Measurements from ENCODE around the gene PRR23C. TPM values are rescaled to one million over a fixed set of nuclear protein-coding genes. Genes with fewer than 3 reads are reported as not detected.

The PRR23C gene
- total RNA-seq, 1 donor from 2014 or later = not detected

DNA sequence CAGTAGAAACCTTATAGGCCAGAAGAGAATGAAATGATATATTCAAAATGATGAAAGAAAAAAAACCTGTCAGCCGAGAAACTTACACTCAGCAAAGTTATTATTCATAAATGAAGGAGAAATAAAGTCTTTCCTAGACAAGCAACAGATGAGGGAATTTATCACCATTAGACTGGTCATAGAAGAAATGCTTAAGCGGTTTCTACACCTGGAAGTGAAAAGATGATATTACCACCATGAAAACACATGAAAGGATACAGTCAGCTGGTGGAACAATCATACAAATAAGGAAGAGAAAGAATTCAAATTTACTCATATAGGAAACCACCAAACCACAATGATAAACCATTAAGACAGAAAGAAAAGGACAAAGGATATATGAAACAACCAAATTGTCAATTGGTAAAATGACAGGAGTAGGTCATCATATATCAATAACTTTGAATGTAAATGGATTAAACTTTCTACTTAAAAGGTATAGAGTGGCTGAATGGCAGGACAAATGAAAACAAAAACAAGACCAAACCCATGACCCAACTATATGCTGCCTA, 29.9 kb upstream of the PRR23C start:
- H3K9me3 Mint-ChIP-seq = peaks cover 29% of the 10 kb centered on the region
- ChIA-PET POLR2A (no interaction called here), CTCF (no interaction called here)
- H3K36me3 Mint-ChIP-seq (ENCODE audit: low read depth) = no peaks in the 10 kb centered on the region
- TF ChIP-seq, protein P1, sequence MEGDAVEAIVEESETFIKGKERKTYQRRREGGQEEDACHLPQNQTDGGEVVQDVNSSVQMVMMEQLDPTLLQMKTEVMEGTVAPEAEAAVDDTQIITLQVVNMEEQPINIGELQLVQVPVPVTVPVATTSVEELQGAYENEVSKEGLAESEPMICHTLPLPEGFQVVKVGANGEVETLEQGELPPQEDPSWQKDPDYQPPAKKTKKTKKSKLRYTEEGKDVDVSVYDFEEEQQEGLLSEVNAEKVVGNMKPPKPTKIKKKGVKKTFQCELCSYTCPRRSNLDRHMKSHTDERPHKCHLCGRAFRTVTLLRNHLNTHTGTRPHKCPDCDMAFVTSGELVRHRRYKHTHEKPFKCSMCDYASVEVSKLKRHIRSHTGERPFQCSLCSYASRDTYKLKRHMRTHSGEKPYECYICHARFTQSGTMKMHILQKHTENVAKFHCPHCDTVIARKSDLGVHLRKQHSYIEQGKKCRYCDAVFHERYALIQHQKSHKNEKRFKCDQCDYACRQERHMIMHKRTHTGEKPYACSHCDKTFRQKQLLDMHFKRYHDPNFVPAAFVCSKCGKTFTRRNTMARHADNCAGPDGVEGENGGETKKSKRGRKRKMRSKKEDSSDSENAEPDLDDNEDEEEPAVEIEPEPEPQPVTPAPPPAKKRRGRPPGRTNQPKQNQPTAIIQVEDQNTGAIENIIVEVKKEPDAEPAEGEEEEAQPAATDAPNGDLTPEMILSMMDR (IDR thresholded peaks at IDR 0.05) = no peak
- H3K27me3 Mint-ChIP-seq = peaks cover 5% of the 10 kb centered on the region
- no peak overlapping the region for H3K4me3 Mint-ChIP-seq
- intact Hi-C loops (cut with micrococcal nuclease) = loop anchor here (1.0 kb wide), 1 partner anchor 9 kb away; no protein-coding TSS in a partner anchor
- no peak for ATAC-seq (ENCODE audit: low read depth)
- H3K27ac Mint-ChIP-seq = no peak overlapping the region
- no peaks in the 10 kb centered on the region for H3K4me1 Mint-ChIP-seq
- no peak for DNase-seq

DNA sequence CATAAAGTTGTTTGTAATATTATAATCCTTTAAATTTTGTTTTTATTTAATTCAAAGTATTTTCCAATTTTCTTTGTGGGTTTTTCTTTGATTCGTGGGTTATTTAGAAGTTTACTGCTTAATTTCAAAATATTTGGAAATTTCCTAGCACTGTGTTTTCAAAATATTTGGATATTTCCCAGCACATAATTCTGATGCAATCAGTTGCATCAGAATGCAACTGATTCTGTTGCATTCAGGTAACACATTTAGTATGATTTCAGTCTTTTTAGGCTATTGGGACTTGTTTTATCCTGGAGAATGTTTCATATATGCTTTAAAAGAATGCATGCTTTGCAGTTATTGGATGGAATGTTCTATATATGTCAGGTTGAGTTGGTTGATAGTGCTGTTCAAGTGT, 18.2 kb upstream of the PRR23C start:
- no peak overlapping the region for H3K4me3 Mint-ChIP-seq
- H3K9me3 Mint-ChIP-seq = no peaks in the 10 kb centered on the region
- H3K36me3 Mint-ChIP-seq (ENCODE audit: low read depth) = no peaks in the 10 kb centered on the region
- TF ChIP-seq, protein P1 (IDR thresholded peaks at IDR 0.05) = no peak
- no peaks in the 10 kb centered on the region for H3K27me3 Mint-ChIP-seq
- no peaks in the 10 kb centered on the region for H3K4me1 Mint-ChIP-seq
- POLR2A ChIA-PET = no interaction called here
- CTCF ChIA-PET = no interaction called here
- no peak for ATAC-seq (ENCODE audit: low read depth)
- H3K27ac Mint-ChIP-seq = no peak overlapping the region
- DNase-seq = no peak
- intact Hi-C loops (cut with micrococcal nuclease) = no loop called here

DNA sequence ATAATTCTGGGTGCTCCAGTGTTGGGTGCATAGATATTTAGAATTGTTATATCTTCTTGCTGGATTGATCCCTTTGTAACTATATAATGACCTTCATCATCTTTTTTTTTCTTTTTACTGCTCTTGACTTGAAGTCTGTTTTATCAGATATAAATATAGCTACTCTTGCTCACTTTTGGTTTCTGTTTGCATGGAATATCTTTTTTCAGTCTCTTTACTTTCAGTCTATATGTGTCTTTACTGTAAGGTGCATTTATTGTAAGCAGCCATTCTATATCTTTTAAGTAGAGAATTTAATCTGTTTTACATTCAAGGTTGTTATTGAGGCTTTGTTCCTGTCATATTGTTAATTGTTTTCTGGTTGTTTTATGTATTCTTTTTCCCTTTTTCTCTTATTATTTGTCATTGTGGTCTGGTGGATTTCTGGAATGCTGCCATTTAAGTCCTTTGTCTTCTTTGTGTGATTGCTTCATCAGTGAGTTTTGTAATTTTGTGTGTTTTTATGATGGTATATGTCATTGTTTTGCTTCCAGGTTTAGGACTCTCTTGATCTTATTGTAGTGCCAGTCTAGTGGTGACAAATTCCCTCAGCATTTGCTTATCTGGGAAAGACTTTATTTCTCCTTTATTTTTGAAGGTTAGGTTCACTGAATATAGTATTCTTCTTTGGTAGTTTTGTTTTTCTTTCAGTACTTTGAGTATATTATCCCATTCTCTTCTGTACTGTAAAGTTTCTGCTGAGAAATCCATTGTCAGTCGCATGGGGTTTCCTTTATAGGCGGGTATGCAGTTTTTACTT, 8.3 kb upstream of the PRR23C start:
- TF ChIP-seq, protein P1 (IDR thresholded peaks at IDR 0.05) = no peak
- H3K4me1 Mint-ChIP-seq = no peaks in the 10 kb centered on the region
- DNase-seq (no peak), ATAC-seq (ENCODE audit: low read depth) (no peak)
- no peak overlapping the region for H3K4me3 Mint-ChIP-seq
- H3K27ac Mint-ChIP-seq = no peak overlapping the region
- H3K9me3 Mint-ChIP-seq = peaks cover 22% of the 10 kb centered on the region
- intact Hi-C loops (cut with micrococcal nuclease) = no loop called here
- POLR2A ChIA-PET = no interaction called here
- CTCF ChIA-PET = no interaction called here
- H3K36me3 Mint-ChIP-seq (ENCODE audit: low read depth) = peaks cover 2% of the 10 kb centered on the region
- H3K27me3 Mint-ChIP-seq = no peaks in the 10 kb centered on the region

DNA sequence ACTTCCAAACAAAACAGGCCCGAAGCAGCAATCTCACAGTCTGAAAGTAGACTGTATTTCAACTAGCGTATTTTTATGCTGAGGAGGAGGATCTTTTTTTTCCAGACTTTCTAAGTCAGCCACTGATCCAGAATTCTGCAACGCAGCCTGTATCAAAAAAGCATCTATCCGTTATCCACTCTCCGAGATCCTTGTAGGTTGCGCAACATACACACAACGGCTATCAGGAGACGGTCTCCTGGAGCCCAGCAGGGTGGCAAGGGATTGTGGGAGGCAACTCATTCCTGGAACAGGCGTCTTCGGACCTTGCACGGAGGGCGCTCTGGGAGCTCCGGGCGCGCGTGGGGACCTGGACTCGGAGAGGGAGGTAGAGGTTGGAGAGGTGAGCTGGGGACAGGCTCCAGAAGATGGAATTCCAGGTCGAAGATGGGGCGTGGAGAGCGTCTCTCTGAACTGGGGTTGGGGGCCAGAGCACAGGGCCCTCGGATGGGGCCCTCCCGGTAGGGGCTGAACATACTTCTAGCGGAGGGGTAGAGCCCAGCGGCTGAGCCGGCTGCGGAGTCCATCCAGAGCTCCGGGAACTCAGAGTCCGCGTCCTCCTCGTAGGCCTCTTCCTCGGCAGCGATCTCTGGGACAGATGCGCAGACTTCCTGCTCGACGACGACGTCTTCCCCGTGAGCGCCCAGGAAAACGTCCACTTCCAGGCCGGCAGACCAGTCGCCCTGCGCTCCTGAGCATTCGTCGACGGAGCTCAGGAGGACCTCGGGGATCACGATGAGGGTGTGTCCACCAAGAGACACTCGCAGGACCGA, 932 bp downstream of the PRR23C start:
- POLR2A ChIA-PET = no interaction called here
- DNase-seq = no peak
- Mint-ChIP-seq H3K4me1 (no peaks in the 10 kb centered on the region), H3K4me3 (no peak overlapping the region), H3K9me3 (peaks cover 7% of the 10 kb centered on the region), H3K27ac (no peak overlapping the region), H3K27me3 (no peaks in the 10 kb centered on the region), H3K36me3 (ENCODE audit: low read depth) (no peaks in the 10 kb centered on the region)
- intact Hi-C loops (cut with micrococcal nuclease) = no loop called here
- CTCF ChIA-PET = no interaction called here
- TF ChIP-seq, protein P1 (IDR thresholded peaks at IDR 0.05) = no peak
- ATAC-seq (ENCODE audit: low read depth) = no peak

DNA sequence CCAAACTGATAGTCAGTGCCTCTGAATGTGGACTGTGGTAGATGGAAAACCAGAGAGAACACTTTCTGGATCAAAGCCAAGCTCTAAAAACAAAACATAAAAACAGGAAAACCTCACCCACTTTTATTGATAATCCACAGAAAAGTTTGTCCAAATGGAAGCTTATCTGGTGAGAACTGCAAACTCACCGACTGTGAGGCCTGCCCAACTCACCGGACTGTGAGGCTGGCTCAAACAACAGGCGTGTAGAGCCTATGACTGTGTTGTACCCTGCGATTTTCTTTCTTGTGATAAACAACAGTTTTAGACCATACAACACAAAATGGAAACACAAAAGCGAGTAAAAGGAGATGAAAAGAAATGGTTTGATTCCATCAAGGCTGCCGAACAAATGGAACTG, 7.2 kb downstream of the PRR23C start:
- H3K27me3 Mint-ChIP-seq = peaks cover 2% of the 10 kb centered on the region
- no peak for DNase-seq
- no peak for ATAC-seq (ENCODE audit: low read depth)
- H3K4me1 Mint-ChIP-seq = no peaks in the 10 kb centered on the region
- no peaks in the 10 kb centered on the region for H3K36me3 Mint-ChIP-seq (ENCODE audit: low read depth)
- TF ChIP-seq, protein P1 (IDR thresholded peaks at IDR 0.05) = no peak
- CTCF ChIA-PET = no interaction called here
- no peak overlapping the region for H3K4me3 Mint-ChIP-seq
- H3K9me3 Mint-ChIP-seq = peaks cover 3% of the 10 kb centered on the region
- intact Hi-C loops (cut with micrococcal nuclease) = no loop called here
- H3K27ac Mint-ChIP-seq = no peak overlapping the region
- POLR2A ChIA-PET = no interaction called here

Data from activated B cell treated with CpG ODN at 0.5 μM for 24 hours (primary cell).